ENCODE results near the gene ITPK1. TPM values are rescaled to one million over a fixed set of nuclear protein-coding genes. Genes with fewer than 3 reads are reported as not detected.

ITPK1 gene
- total RNA-seq, 2 donors from 2014 or later = 53.8 to 85.0 TPM

DNA sequence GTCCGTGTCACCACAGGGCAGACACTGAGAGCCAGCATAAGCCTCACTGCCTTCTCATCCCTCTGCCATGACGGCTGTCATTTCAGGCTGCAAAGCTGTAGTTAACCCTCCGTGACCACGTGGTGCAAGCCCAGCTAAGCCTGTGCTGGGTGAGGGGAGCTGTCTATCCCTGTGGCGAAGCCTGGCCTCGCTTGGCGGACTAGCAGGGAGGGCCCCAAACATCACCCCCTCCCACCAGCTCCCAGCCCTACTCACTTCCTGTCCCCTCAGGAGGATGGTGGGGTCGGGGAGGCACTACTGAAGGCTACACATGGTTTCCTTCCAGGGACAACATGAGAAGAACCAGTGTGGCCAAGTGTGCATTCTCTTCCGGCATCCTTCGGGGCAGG lies 104.6 kb downstream of the ITPK1 start:
- no peak for DNase-seq (ENCODE audit: low spot score)
- Histone ChIP-seq H3K4me1 (ENCODE audit: control insufficient read depth in 1 of 2, low read depth in 2 of 2) (peaks cover 29 to 47% of the 10 kb centered on the region in 2 donors), H3K27me3 (replicated peaks; ENCODE audit: insufficient read depth) (no peaks in the 10 kb centered on the region), H3K4me3 (no peak overlapping the region), H3K27ac (no peak overlapping the region), H3K36me3 (peaks cover 4% of the 10 kb centered on the region), H3K9me3 (no peaks in the 10 kb centered on the region)
- TF ChIP-seq, protein P1, sequence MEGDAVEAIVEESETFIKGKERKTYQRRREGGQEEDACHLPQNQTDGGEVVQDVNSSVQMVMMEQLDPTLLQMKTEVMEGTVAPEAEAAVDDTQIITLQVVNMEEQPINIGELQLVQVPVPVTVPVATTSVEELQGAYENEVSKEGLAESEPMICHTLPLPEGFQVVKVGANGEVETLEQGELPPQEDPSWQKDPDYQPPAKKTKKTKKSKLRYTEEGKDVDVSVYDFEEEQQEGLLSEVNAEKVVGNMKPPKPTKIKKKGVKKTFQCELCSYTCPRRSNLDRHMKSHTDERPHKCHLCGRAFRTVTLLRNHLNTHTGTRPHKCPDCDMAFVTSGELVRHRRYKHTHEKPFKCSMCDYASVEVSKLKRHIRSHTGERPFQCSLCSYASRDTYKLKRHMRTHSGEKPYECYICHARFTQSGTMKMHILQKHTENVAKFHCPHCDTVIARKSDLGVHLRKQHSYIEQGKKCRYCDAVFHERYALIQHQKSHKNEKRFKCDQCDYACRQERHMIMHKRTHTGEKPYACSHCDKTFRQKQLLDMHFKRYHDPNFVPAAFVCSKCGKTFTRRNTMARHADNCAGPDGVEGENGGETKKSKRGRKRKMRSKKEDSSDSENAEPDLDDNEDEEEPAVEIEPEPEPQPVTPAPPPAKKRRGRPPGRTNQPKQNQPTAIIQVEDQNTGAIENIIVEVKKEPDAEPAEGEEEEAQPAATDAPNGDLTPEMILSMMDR (IDR thresholded peaks at IDR 0.05) = no peak
- ATAC-seq (ENCODE audit: insufficient number of reproducible peaks, low FRiP score, low read depth) = no peak

DNA sequence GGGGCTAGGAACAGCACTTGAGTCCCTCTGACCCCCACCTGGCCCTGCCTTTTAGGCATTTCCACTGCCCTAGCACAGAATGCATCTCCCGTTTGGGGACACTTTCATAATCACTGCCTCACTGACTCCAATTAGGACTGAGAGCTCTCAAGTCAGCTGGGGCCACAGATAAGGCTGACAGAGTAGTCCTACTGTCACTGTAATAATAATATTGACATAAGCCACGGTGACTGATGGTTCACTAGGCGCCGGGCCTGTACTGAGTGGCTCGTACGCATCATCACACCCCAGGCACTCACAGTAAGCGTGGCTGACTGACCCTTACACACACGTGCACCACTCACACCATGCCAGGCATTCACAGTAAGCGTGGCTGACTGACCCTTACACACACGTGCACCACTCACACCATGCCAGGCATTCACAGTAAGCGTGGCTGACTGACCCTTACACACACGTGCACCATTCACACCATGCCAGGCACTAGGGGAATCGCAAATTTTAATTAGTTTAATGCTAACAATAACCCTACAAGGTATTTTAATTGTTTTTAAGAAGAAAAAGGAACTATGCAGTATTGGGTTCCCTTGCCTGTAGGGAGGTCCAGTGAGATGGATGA lies 105.1 kb downstream of the ITPK1 start:
- Histone ChIP-seq H3K4me3 (no peak overlapping the region), H3K27ac (no peak overlapping the region), H3K9me3 (no peaks in the 10 kb centered on the region), H3K27me3 (replicated peaks; ENCODE audit: insufficient read depth) (no peaks in the 10 kb centered on the region), H3K36me3 (no peaks in the 10 kb centered on the region), H3K4me1 (ENCODE audit: control insufficient read depth in 1 of 2, low read depth in 2 of 2) (peaks cover 34 to 52% of the 10 kb centered on the region in 2 donors)
- no peak for DNase-seq (ENCODE audit: low spot score)
- ATAC-seq (ENCODE audit: insufficient number of reproducible peaks, low FRiP score, low read depth) = no peak
- TF ChIP-seq, protein P1 (IDR thresholded peaks at IDR 0.05) = no peak

DNA sequence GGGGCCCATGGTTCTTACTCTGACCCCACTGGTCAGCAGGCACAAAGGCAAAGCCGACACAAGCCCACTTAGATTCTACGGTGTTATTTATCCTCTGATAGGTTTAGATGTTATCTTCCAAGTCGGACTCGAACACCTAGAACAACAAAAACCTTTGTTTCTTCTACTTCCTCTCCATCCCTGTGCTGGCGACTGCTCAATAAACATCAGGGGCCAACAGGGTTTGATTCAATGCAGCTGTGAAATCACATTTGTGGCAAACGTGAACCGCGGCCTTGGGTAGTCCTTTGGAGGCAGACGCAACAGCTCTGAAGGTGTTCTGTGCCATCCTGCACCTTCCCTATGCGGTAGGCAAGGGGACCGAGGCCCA lies 105.6 kb downstream of the ITPK1 start:
- TF ChIP-seq, protein P1 (IDR thresholded peaks at IDR 0.05) = no peak
- no peaks in the 10 kb centered on the region for H3K36me3 ChIP-seq
- H3K9me3 ChIP-seq = no peaks in the 10 kb centered on the region
- no peak overlapping the region for H3K27ac ChIP-seq
- DNase-seq (ENCODE audit: low spot score) = no peak
- ATAC-seq (ENCODE audit: insufficient number of reproducible peaks, low FRiP score, low read depth) = no peak
- H3K27me3 ChIP-seq (replicated peaks; ENCODE audit: insufficient read depth) = no peaks in the 10 kb centered on the region
- H3K4me1 ChIP-seq (ENCODE audit: control insufficient read depth in 1 of 2, low read depth in 2 of 2) = peaks cover 39 to 57% of the 10 kb centered on the region in 2 donors
- H3K4me3 ChIP-seq = no peak overlapping the region

DNA sequence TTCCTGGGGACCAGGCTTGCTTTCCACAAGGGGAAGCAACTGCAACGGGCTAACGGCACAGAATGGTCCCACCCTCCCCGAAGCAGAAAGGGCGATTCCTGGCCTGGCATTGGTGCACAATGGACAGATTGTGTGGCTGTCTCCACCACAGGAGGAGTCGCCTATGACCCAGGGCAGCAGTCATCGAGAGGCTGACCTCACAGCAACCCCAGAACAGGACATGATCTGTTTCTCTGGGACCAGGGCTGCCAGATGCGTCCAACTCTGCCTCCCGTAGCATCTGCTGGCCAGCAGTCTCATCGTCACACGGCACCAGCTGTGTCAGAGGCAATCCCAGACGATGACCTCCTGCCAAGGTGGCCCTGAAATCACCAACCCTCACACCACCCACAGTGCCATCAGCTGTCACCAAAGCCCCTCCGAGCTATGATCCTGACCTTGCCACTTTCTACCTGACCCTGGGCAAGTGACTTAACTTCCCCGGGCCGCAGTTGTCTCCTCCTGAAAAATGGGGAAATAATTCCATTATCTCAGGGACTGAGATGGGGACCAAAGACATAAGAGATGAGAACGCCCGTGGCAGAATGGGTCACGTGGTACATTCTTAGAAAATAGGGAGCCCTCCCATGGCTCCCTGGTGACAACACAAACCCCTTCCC lies 106.1 kb downstream of the ITPK1 start:
- TF ChIP-seq, protein P1 (IDR thresholded peaks at IDR 0.05) = no peak
- H3K4me1 ChIP-seq (ENCODE audit: control insufficient read depth in 1 of 2, low read depth in 2 of 2) = peaks cover 40 to 62% of the 10 kb centered on the region in 2 donors
- H3K27me3 ChIP-seq (replicated peaks; ENCODE audit: insufficient read depth) = no peaks in the 10 kb centered on the region
- no peak overlapping the region for H3K27ac ChIP-seq
- no peak for DNase-seq (ENCODE audit: low spot score)
- H3K9me3 ChIP-seq = no peaks in the 10 kb centered on the region
- no peak for ATAC-seq (ENCODE audit: insufficient number of reproducible peaks, low FRiP score, low read depth)
- no peak overlapping the region for H3K4me3 ChIP-seq
- no peaks in the 10 kb centered on the region for H3K36me3 ChIP-seq

DNA sequence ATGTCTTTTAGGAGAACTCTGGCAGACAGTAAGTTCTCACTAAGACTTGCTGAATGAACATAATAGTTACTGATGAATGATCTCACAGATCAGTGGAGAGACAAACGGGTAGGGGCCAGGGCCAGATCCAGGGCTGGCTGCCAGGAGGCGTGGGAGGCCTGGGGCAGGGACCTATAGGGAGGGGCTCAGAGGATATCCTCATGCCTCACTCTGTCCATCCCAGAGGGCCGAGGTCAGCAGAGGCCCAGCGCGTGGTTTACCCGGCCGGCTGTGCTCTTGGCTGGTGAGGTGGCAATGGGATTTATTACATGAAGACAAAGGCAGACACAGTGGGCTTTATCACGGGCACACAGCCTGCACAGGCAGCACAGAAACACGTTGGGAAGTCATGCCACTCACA lies 107.3 kb downstream of the ITPK1 start:
- H3K4me3 ChIP-seq = no peak overlapping the region
- TF ChIP-seq, protein P1 (IDR thresholded peaks at IDR 0.05) = no peak
- no peak for DNase-seq (ENCODE audit: low spot score)
- H3K4me1 ChIP-seq (ENCODE audit: control insufficient read depth in 1 of 2, low read depth in 2 of 2) = peaks cover 32 to 61% of the 10 kb centered on the region in 2 donors
- no peaks in the 10 kb centered on the region for H3K27me3 ChIP-seq (replicated peaks; ENCODE audit: insufficient read depth)
- no peak for ATAC-seq (ENCODE audit: insufficient number of reproducible peaks, low FRiP score, low read depth)
- H3K27ac ChIP-seq = no peak overlapping the region
- no peaks in the 10 kb centered on the region for H3K9me3 ChIP-seq
- no peaks in the 10 kb centered on the region for H3K36me3 ChIP-seq
